Trophoblast cell (in vitro differentiated cells and primary cell): ENCODE results near the gene GRK4.

Source experiments
- DNase-seq, 2 donors: peaks; one replicate each; pipeline ENCODE4 v3.0.0-alpha.2; 2016
- H2AFZ ChIP-seq: 2 replicates; pipeline ENCODE4 v1.6.1; 2013; ENCODE audit warnings: low read length, moderate library complexity, mild to moderate bottlenecking; ENCODE audit not compliant: insufficient read depth, poor library complexity
- H2AK5ac ChIP-seq: 2 replicates; pipeline ENCODE4 v1.6.1; 2013; ENCODE audit warnings: mild to moderate bottlenecking, low read length
- H2BK120ac ChIP-seq: 2 replicates; pipeline ENCODE4 v1.6.1; 2013; ENCODE audit warnings: low read length, mild to moderate bottlenecking, moderate library complexity; ENCODE audit not compliant: insufficient read depth, poor library complexity
- H2BK12ac ChIP-seq: 2 replicates; pipeline ENCODE4 v1.6.1; 2013; ENCODE audit warnings: mild to moderate bottlenecking, low read length, moderate library complexity
- H2BK5ac ChIP-seq: 2 replicates; pipeline ENCODE4 v1.6.1; 2013; ENCODE audit warnings: low read length, low read depth, moderate library complexity, mild to moderate bottlenecking; ENCODE audit not compliant: poor library complexity
- H3K14ac ChIP-seq: 2 replicates; pipeline ENCODE4 v1.6.1; 2013; ENCODE audit warnings: mild to moderate bottlenecking, low read length
- H3K18ac ChIP-seq: 2 replicates; pipeline ENCODE4 v1.6.1; 2013; ENCODE audit warnings: mild to moderate bottlenecking, low read length
- H3K23ac ChIP-seq: 2 replicates; pipeline ENCODE4 v1.6.1; 2013; ENCODE audit warnings: low read length
- H3K27ac ChIP-seq: 2 replicates; pipeline ENCODE4 v1.5.1; 2013; ENCODE audit warnings: low read depth, mild to moderate bottlenecking, inconsistent platforms, low read length, moderate library complexity
- H3K27me3 ChIP-seq: 2 replicates; pipeline ENCODE4 v1.6.1; 2013; ENCODE audit warnings: inconsistent platforms, mild to moderate bottlenecking, low read length, moderate library complexity; ENCODE audit not compliant: insufficient read depth
- H3K36me3 ChIP-seq, 2 experiments: 1 replicate in 1 of 2; 2 replicates in 1 of 2; pipeline ENCODE4 v1.6.1; 2013; ENCODE audit warnings: low read length in 2 of 2, mild to moderate bottlenecking in 2 of 2, moderate library complexity in 1 of 2; ENCODE audit not compliant: insufficient read depth in 2 of 2, control insufficient read depth in 1 of 2
- H3K4ac ChIP-seq: 2 replicates; pipeline ENCODE4 v1.6.1; 2013; ENCODE audit warnings: low read depth, mild to moderate bottlenecking, low read length, moderate library complexity
- H3K4me1 ChIP-seq, 2 experiments: 1 replicate in 1 of 2; 2 replicates in 1 of 2; pipeline ENCODE4 v1.6.1; 2013; ENCODE audit warnings: low read length in 2 of 2, mild to moderate bottlenecking in 2 of 2, moderate library complexity in 1 of 2; ENCODE audit not compliant: insufficient read depth in 2 of 2, control insufficient read depth in 1 of 2
- H3K4me2 ChIP-seq: 2 replicates; pipeline ENCODE4 v1.6.1; 2013; ENCODE audit warnings: inconsistent platforms, mild to moderate bottlenecking, low read length, moderate library complexity
- H3K4me3 ChIP-seq: 2 replicates; pipeline ENCODE4 v1.5.1; 2013; ENCODE audit warnings: mild to moderate bottlenecking, low read depth, low read length, inconsistent platforms
- H3K79me1 ChIP-seq: one replicate; pipeline ENCODE4 v1.6.1; 2013; ENCODE audit warnings: low read length
- H3K79me2 ChIP-seq: 2 replicates; pipeline ENCODE4 v1.6.1; 2013; ENCODE audit warnings: low read length, mild to moderate bottlenecking; ENCODE audit not compliant: control insufficient read depth, insufficient read depth, poor library complexity
- H3K9ac ChIP-seq: 2 replicates; pipeline ENCODE4 v1.6.1; 2013; ENCODE audit warnings: mild to moderate bottlenecking, low read length
- H3K9me3 ChIP-seq: 2 replicates; pipeline ENCODE4 v1.6.1; 2013; ENCODE audit warnings: low read depth, mild to moderate bottlenecking, control low read depth, inconsistent platforms, low read length; ENCODE audit not compliant: insufficient read depth
- H4K12ac ChIP-seq: 2 replicates; pipeline ENCODE4 v1.6.1; 2013; ENCODE audit warnings: low read depth, mild to moderate bottlenecking, low read length, moderate library complexity
- H4K8ac ChIP-seq: 2 replicates; pipeline ENCODE4 v1.6.1; 2013; ENCODE audit warnings: low read depth, mild to moderate bottlenecking, low read length, moderate library complexity
- H4K91ac ChIP-seq: one replicate; pipeline ENCODE4 v1.6.1; 2013; ENCODE audit warnings: low read depth, mild to moderate bottlenecking, low read length, moderate library complexity
- WGBS: extraction: QIAGEN DNeasy Blood & Tissue Kit; methylation state at CpG from one replicate; pipeline ENCODE4 v1.1.7; 2013; ENCODE audit warnings: missing lambda C conversion rate; ENCODE audit not compliant: insufficient read length, insufficient coverage; ENCODE audit errors: extremely low coverage; 5-methylcytosine and 5-hydroxymethylcytosine counted together

GRK4 gene

DNA sequence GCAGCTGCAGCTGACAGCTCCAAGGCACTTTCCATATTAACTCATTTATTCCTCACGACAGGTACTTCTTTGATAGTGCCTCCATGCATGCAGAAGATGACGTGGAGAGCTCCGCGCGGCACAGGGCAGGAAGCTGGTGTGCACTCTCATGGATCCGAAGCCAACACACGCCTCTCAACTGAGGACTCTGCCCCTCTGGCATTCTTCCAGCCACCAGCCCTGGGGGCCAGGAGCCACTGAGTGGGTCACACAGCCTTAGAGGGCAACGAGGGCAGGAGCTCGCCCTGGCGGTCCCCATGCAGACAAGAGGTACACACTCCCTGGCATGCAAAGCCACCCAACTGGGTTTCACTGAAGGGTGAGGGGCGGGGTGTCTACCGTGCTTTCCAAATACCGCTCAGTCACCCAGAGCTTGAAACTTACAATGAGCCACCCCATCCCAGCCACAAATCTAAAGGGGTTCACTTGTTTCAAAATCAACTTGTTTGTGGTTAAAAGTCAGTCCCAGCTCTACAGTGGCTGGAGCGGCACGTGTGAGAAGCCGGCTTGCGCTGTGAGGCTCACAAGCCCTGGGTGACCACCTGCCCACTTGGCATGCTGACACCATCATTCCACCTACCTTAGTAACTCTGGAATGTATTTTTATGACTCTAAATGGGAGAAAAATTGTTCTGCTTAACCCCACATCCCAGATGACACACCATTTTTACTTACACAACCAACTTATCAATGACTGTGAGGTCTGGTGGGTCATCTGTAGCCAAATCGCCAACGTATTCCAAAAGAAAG lies 16.4 kb upstream of the GRK4 start:
- no peak overlapping the region for H4K91ac ChIP-seq
- H3K14ac ChIP-seq: no peak overlapping the region
- no peak overlapping the region for H3K4me3 ChIP-seq
- no peaks in the 10 kb centered on the region for H3K27me3 ChIP-seq
- peaks cover 73 to 79% of the 10 kb centered on the region in 2 experiments for H3K36me3 ChIP-seq
- H3K4ac ChIP-seq: no peak overlapping the region
- H4K8ac ChIP-seq: no peak overlapping the region
- H3K79me2 ChIP-seq: no peaks in the 10 kb centered on the region
- H4K12ac ChIP-seq: no peak overlapping the region
- H3K27ac ChIP-seq: no peak overlapping the region
- H2BK12ac ChIP-seq: no peak overlapping the region
- no peaks in the 10 kb centered on the region for H3K79me1 ChIP-seq
- DNase-seq: peak; percentile 34 to 64
- H2BK120ac ChIP-seq: no peak overlapping the region
- no peak overlapping the region for H2BK5ac ChIP-seq
- H3K9ac ChIP-seq: no peak overlapping the region
- no CpG with 5 or more reads among the region's 19 CpGs for WGBS
- H3K23ac ChIP-seq: no peak overlapping the region
- H3K4me1 ChIP-seq: no peaks in the 10 kb centered on the region
- H3K4me2 ChIP-seq: no peak overlapping the region
- H3K9me3 ChIP-seq: no peaks in the 10 kb centered on the region
- no peak overlapping the region for H2AFZ ChIP-seq
- H3K18ac ChIP-seq: no peak overlapping the region
- no peak overlapping the region for H2AK5ac ChIP-seq

DNA sequence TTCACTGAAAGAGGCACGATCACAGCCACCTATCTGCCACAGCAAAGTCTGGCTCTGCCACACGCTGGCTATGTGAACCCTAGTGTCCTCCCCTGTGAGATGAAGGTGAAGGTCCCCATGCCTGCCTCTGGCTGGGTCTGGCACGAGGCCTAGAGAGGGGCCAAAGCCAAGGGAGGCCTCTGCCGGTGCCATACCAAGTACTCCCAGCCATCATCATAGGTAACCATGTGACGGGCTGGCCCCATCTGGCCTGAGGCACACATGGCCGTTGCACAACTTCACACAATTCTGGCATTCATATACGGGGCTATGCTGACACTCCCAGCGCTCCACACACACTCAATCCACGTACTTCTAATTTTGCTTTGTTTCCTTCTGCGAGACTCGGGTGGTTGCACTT lies 15.4 kb upstream of the GRK4 start:
- Histone ChIP-seq H3K9me3 (no peaks in the 10 kb centered on the region), H3K27ac (no peak overlapping the region), H3K36me3 (peaks cover 69 to 77% of the 10 kb centered on the region in 2 experiments), H3K27me3 (no peaks in the 10 kb centered on the region), H3K4me2 (no peak overlapping the region), H3K4me1 (no peaks in the 10 kb centered on the region), H3K79me1 (no peaks in the 10 kb centered on the region), H3K23ac (no peak overlapping the region), H4K8ac (no peak overlapping the region), H4K91ac (no peak overlapping the region), H3K9ac (no peak overlapping the region), H2AK5ac (no peak overlapping the region), H4K12ac (no peak overlapping the region), H3K4me3 (no peak overlapping the region), H2AFZ (no peak overlapping the region), H2BK5ac (no peak overlapping the region), H3K4ac (no peak overlapping the region), H3K14ac (no peak overlapping the region), H2BK120ac (no peak overlapping the region), H3K79me2 (no peaks in the 10 kb centered on the region), H2BK12ac (no peak overlapping the region), H3K18ac (no peak overlapping the region)
- DNase-seq: peak; percentile 77 to 86
- no CpG with 5 or more reads among the region's 11 CpGs for whole genome bisulfite sequencing

GRCh38 chr4:2948895-2949781 lies 14.2 kb upstream of the GRK4 start:
- H3K79me1 ChIP-seq: no peaks in the 10 kb centered on the region
- H3K9me3 ChIP-seq: no peaks in the 10 kb centered on the region
- no peak overlapping the region for H2BK12ac ChIP-seq
- H2AK5ac ChIP-seq: no peak overlapping the region
- H3K4me3 ChIP-seq: no peak overlapping the region
- H2BK5ac ChIP-seq: no peak overlapping the region
- no peak overlapping the region for H4K8ac ChIP-seq
- no peaks in the 10 kb centered on the region for H3K4me1 ChIP-seq
- no peak overlapping the region for H4K12ac ChIP-seq
- H3K27me3 ChIP-seq: no peaks in the 10 kb centered on the region
- no peak overlapping the region for H2AFZ ChIP-seq
- H3K4me2 ChIP-seq: no peak overlapping the region
- H3K36me3 ChIP-seq: peaks cover 66 to 75% of the 10 kb centered on the region in 2 experiments
- no peak overlapping the region for H3K23ac ChIP-seq
- no peaks in the 10 kb centered on the region for H3K79me2 ChIP-seq
- no peak overlapping the region for H3K18ac ChIP-seq
- no peak overlapping the region for H4K91ac ChIP-seq
- peak; percentile 55 to 69 for DNase-seq
- no peak overlapping the region for H2BK120ac ChIP-seq
- no peak overlapping the region for H3K14ac ChIP-seq
- no peak overlapping the region for H3K27ac ChIP-seq
- H3K4ac ChIP-seq: no peak overlapping the region
- WGBS: no CpG with 5 or more reads among the region's 14 CpGs
- no peak overlapping the region for H3K9ac ChIP-seq

DNA sequence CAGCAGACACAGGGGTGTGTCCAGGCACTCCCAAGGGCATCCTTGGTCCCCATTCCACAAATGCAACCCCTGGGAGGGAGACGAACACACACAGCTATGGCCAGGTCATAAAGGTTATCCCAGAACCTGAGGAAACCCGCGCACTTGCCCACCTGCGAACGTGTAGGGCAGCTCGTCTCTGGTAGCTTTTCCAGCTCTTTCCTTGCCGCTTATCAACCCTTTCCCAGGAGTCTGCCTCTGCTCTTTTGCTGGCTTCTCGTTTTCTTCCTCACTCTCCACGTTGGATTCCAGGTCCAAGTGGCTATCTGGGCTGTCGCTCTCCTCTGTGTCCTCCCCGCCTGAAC lies 13.6 kb upstream of the GRK4 start:
- DNase-seq: no peak
- no CpG with 5 or more reads among the region's 11 CpGs for WGBS
- no peak overlapping the region for H3K14ac ChIP-seq
- H3K36me3 ChIP-seq: peaks cover 69 to 79% of the 10 kb centered on the region in 2 experiments
- no peak overlapping the region for H2AFZ ChIP-seq
- H2BK12ac ChIP-seq: no peak overlapping the region
- H4K8ac ChIP-seq: no peak overlapping the region
- no peak overlapping the region for H2BK120ac ChIP-seq
- H3K4me2 ChIP-seq: no peak overlapping the region
- H3K4ac ChIP-seq: no peak overlapping the region
- H2AK5ac ChIP-seq: no peak overlapping the region
- H4K12ac ChIP-seq: no peak overlapping the region
- H3K27me3 ChIP-seq: no peaks in the 10 kb centered on the region
- no peak overlapping the region for H3K23ac ChIP-seq
- no peaks in the 10 kb centered on the region for H3K79me1 ChIP-seq
- no peak overlapping the region for H4K91ac ChIP-seq
- H3K4me1 ChIP-seq: no peaks in the 10 kb centered on the region
- no peak overlapping the region for H3K18ac ChIP-seq
- H3K79me2 ChIP-seq: no peaks in the 10 kb centered on the region
- H3K4me3 ChIP-seq: no peak overlapping the region
- no peak overlapping the region for H2BK5ac ChIP-seq
- peaks cover under 1% of the 10 kb centered on the region for H3K9me3 ChIP-seq
- H3K27ac ChIP-seq: no peak overlapping the region
- H3K9ac ChIP-seq: no peak overlapping the region
